ENCODE results near the gene GRID2. TPM values are rescaled to one million over a fixed set of nuclear protein-coding genes. Genes with fewer than 3 reads are reported as not detected.

Gene GRID2
- polyA plus RNA-seq, 1 donor from 2014 or later: 14.9 TPM

GRCh38 chr4:93152491-93152890 is 848.7 kb downstream of the GRID2 start:
- Histone ChIP-seq H3F3A (ENCODE audit: insufficient read depth, low read length, poor library complexity, severe bottlenecking) (no peaks in the 10 kb centered on the region), H3K36me3 (ENCODE audit: insufficient read depth, low read length) (no peaks in the 10 kb centered on the region), H3K9me2 (ENCODE audit: insufficient read depth, low read length) (no peaks in the 10 kb centered on the region), H3K9ac (ENCODE audit: low read length) (no peak overlapping the region), H3K79me2 (replicated peaks; ENCODE audit: insufficient read depth, low read length) (no peaks in the 10 kb centered on the region), H3K4me2 (ENCODE audit: low read length) (no peak overlapping the region), H4K20me1 (ENCODE audit: insufficient read depth) (no peaks in the 10 kb centered on the region), H2AFZ (ENCODE audit: low read depth, low read length) (no peak overlapping the region), H3K27me3 (ENCODE audit: insufficient read depth, low read depth, low read length) (no peaks in the 10 kb centered on the region), H3K27ac (ENCODE audit: low read length) (no peak overlapping the region), H3K4me3 (ENCODE audit: low read length) (no peak overlapping the region), H3K9me3 (ENCODE audit: low read length) (no peaks in the 10 kb centered on the region)
- TF ChIP-seq CTCF (IDR thresholded peaks at IDR 0.05; ENCODE audit: poor library complexity, severe bottlenecking) (no peak), REST (IDR thresholded peaks at IDR 0.05; ENCODE audit: borderline replicate concordance) (no peak), TAF1 (IDR thresholded peaks at IDR 0.05; ENCODE audit: low read depth) (no peak), MXI1 (conservative IDR thresholded peaks at IDR 0.05; ENCODE audit: poor library complexity, severe bottlenecking) (no peak)

GRCh38 chr4:93157986-93158385 is 854.2 kb downstream of the GRID2 start:
- Histone ChIP-seq H3K27ac (ENCODE audit: low read length) (no peak overlapping the region), H3K9ac (ENCODE audit: low read length) (no peak overlapping the region), H3K9me3 (ENCODE audit: low read length) (no peaks in the 10 kb centered on the region), H3K79me2 (replicated peaks; ENCODE audit: insufficient read depth, low read length) (no peaks in the 10 kb centered on the region), H3K36me3 (ENCODE audit: insufficient read depth, low read length) (no peaks in the 10 kb centered on the region), H3K4me3 (ENCODE audit: low read length) (no peak overlapping the region), H4K20me1 (ENCODE audit: insufficient read depth) (no peaks in the 10 kb centered on the region), H3F3A (ENCODE audit: insufficient read depth, low read length, poor library complexity, severe bottlenecking) (no peaks in the 10 kb centered on the region), H3K9me2 (ENCODE audit: insufficient read depth, low read length) (no peaks in the 10 kb centered on the region), H3K4me2 (ENCODE audit: low read length) (no peak overlapping the region), H2AFZ (ENCODE audit: low read depth, low read length) (no peak overlapping the region), H3K27me3 (ENCODE audit: insufficient read depth, low read depth, low read length) (no peaks in the 10 kb centered on the region)
- TF ChIP-seq RAD21 (conservative IDR thresholded peaks at IDR 0.05): peak; percentile 38
- TF ChIP-seq SMC3 (conservative IDR thresholded peaks at IDR 0.05; ENCODE audit: poor library complexity): peak; percentile 30
- no peak for TF ChIP-seq REST (IDR thresholded peaks at IDR 0.05; ENCODE audit: borderline replicate concordance)
- peak; percentile 56 for TF ChIP-seq CTCF (IDR thresholded peaks at IDR 0.05; ENCODE audit: poor library complexity, severe bottlenecking)

Data from neural cell (in vitro differentiated cells).